ENCODE results near the gene FOXN3. TPM values are rescaled to one million over a fixed set of nuclear protein-coding genes. Genes with fewer than 3 reads are reported as not detected.

FOXN3 gene
- total RNA-seq, 4 donors from 2014 or later: 66.1 to 130 (median 109) TPM

- intact Hi-C loops (cut with DNase I; ENCODE audit: low total_unique reads): no loop called here
- no peak overlapping the region for H3K4me3 ChIP-seq
- WGBS, 2 donors (ENCODE audit: low coverage in 1 of 2): 100% methylated on average over 2 of the region's 2 CpGs; no CpG with 5 or more reads in 1 of the 2 donors
- TF ChIP-seq CTCF (IDR thresholded peaks at IDR 0.05): no peak
- no peak for TF ChIP-seq POLR2A (IDR thresholded peaks at IDR 0.05)
- no peak for TF ChIP-seq POLR2AphosphoS5 (IDR thresholded peaks at IDR 0.05)
- no peak for TF ChIP-seq EP300 (IDR thresholded peaks at IDR 0.05; ENCODE audit: low read depth)
- no peaks in the 10 kb centered on the region for H3K27me3 ChIP-seq
- H3K36me3 ChIP-seq: no peaks in the 10 kb centered on the region
- no peak for DNase-seq
- no peaks in the 10 kb centered on the region for H3K4me1 ChIP-seq
- H3K27ac ChIP-seq: no peak overlapping the region
- H3K9me3 ChIP-seq: peaks cover 0 to 5% of the 10 kb centered on the region in 2 donors
- in situ Hi-C loops (cut with MboI; ENCODE audit: low pct_ligation_motif_present in 1 of 4, low pct_unique_long_range_greater_than_20kb in 1 of 4, low sequenced_read_pairs in 3 of 4): no loop called here
These were observed 282.4 kb downstream of the FOXN3 start for GRCh38 chr14:89134640-89135039.

GRCh38 chr14:89131004-89131750, 285.9 kb downstream of the FOXN3 start:
- Histone ChIP-seq H3K4me3 (no peak overlapping the region), H3K27me3 (no peaks in the 10 kb centered on the region), H3K27ac (no peak overlapping the region), H3K4me1 (no peaks in the 10 kb centered on the region), H3K36me3 (no peaks in the 10 kb centered on the region), H3K9me3 (no peaks in the 10 kb centered on the region)
- TF ChIP-seq POLR2AphosphoS5 (IDR thresholded peaks at IDR 0.05) (no peak), POLR2A (IDR thresholded peaks at IDR 0.05) (no peak), CTCF (IDR thresholded peaks at IDR 0.05) (no peak), EP300 (IDR thresholded peaks at IDR 0.05; ENCODE audit: low read depth) (no peak)
- 71 to 80% methylated on average over 4 to 6 of the region's 6 CpGs for whole genome bisulfite sequencing, 2 donors (ENCODE audit: low coverage in 1 of 2)
- intact Hi-C loops (cut with DNase I; ENCODE audit: low total_unique reads): no loop called here
- in situ Hi-C loops (cut with MboI; ENCODE audit: low pct_ligation_motif_present in 1 of 4, low pct_unique_long_range_greater_than_20kb in 1 of 4, low sequenced_read_pairs in 3 of 4): no loop called here
- no peak for DNase-seq

- H3K4me3 ChIP-seq: no peak overlapping the region
- no peaks in the 10 kb centered on the region for H3K36me3 ChIP-seq
- no peaks in the 10 kb centered on the region for H3K9me3 ChIP-seq
- in situ Hi-C loops (cut with MboI; ENCODE audit: low pct_ligation_motif_present in 1 of 4, low pct_unique_long_range_greater_than_20kb in 1 of 4, low sequenced_read_pairs in 3 of 4): no loop called here
- no peaks in the 10 kb centered on the region for H3K27me3 ChIP-seq
- no peak for DNase-seq
- TF ChIP-seq POLR2A (IDR thresholded peaks at IDR 0.05) (no peak), EP300 (IDR thresholded peaks at IDR 0.05; ENCODE audit: low read depth) (no peak), POLR2AphosphoS5 (IDR thresholded peaks at IDR 0.05) (no peak)
- no peak overlapping the region for H3K27ac ChIP-seq
- intact Hi-C loops (cut with DNase I; ENCODE audit: low total_unique reads): no loop called here
- H3K4me1 ChIP-seq: no peaks in the 10 kb centered on the region
- 87% methylated on average over 6 of the region's 6 CpGs for WGBS, 2 donors (ENCODE audit: low coverage in 1 of 2)
These were observed 287.5 kb downstream of the FOXN3 start for GRCh38 chr14:89129570-89129969.

- Histone ChIP-seq H3K9me3 (no peaks in the 10 kb centered on the region), H3K36me3 (no peaks in the 10 kb centered on the region), H3K27ac (no peak overlapping the region), H3K4me1 (no peaks in the 10 kb centered on the region), H3K4me3 (no peak overlapping the region), H3K27me3 (no peaks in the 10 kb centered on the region)
- 85 to 89% methylated on average over 10 of the region's 10 CpGs for WGBS, 2 donors (ENCODE audit: low coverage in 1 of 2)
- intact Hi-C loops (cut with DNase I; ENCODE audit: low total_unique reads) (no loop called here), in situ Hi-C loops (cut with MboI; ENCODE audit: low pct_ligation_motif_present in 1 of 4, low pct_unique_long_range_greater_than_20kb in 1 of 4, low sequenced_read_pairs in 3 of 4) (no loop called here)
- TF ChIP-seq POLR2AphosphoS5 (IDR thresholded peaks at IDR 0.05): no peak
- TF ChIP-seq EP300 (IDR thresholded peaks at IDR 0.05; ENCODE audit: low read depth): no peak
- no peak for TF ChIP-seq POLR2A (IDR thresholded peaks at IDR 0.05)
- TF ChIP-seq CTCF (IDR thresholded peaks at IDR 0.05): no peak
- no peak for DNase-seq
These were observed 288.6 kb downstream of the FOXN3 start for GRCh38 chr14:89128311-89129026.

Data from transverse colon (tissue), 4 donors.